Stimulated activated CD4-positive, alpha-beta T cell treated with anti-CD3 and anti-CD28 coated beads, Interleukin-1b, Interleukin-23, amount 100 ng/mL, for 1 hour (primary cell): ENCODE data around the gene PTPRN2.
"Not testable (repeated sequence)": the region's sequence is repeated elsewhere in the genome, so short reads cannot be mapped to it uniquely, and the experiment has no call there.

ENCODE experiments used
- DNase-seq, 2 donors: peaks; one replicate each; pipeline ENCODE4 v3.0.0-alpha.2; 2020; ENCODE audit warnings: low read depth in 2 of 2

The PTPRN2 gene

GRCh38 chr7:158419238-158419785 lies 168.3 kb downstream of the PTPRN2 start:
- DNase-seq: no peak

GRCh38 chr7:158418395-158418794 lies 169.2 kb downstream of the PTPRN2 start:
- DNase-seq: not testable (repeated sequence)

- no peak for DNase-seq
Observed at GRCh38 chr7:158416283-158416933, 171.2 kb downstream of the PTPRN2 start.

- DNase-seq: no peak
Observed at GRCh38 chr7:158415316-158415715, 172.3 kb downstream of the PTPRN2 start.

GRCh38 chr7:158414486-158414961 lies 173.1 kb downstream of the PTPRN2 start:
- DNase-seq: no peak

- no peak for DNase-seq
Observed at GRCh38 chr7:158414002-158414401, 173.6 kb downstream of the PTPRN2 start.

- no peak for DNase-seq
Observed at GRCh38 chr7:158411232-158411950, 176.2 kb downstream of the PTPRN2 start.

GRCh38 chr7:158410720-158411119 lies 176.9 kb downstream of the PTPRN2 start:
- no peak for DNase-seq

GRCh38 chr7:158409816-158410330 lies 177.8 kb downstream of the PTPRN2 start:
- DNase-seq: no peak

GRCh38 chr7:158409120-158409519 lies 178.5 kb downstream of the PTPRN2 start:
- DNase-seq: no peak

GRCh38 chr7:158408318-158408920 lies 179.2 kb downstream of the PTPRN2 start:
- DNase-seq: no peak

GRCh38 chr7:158407581-158408317 lies 179.9 kb downstream of the PTPRN2 start:
- DNase-seq: no peak

GRCh38 chr7:158406801-158407200 lies 180.8 kb downstream of the PTPRN2 start:
- DNase-seq: no peak

- DNase-seq: no peak
Observed at GRCh38 chr7:158406364-158406763, 181.3 kb downstream of the PTPRN2 start.

GRCh38 chr7:158405771-158406170 lies 181.9 kb downstream of the PTPRN2 start:
- DNase-seq: not testable (repeated sequence)

GRCh38 chr7:158405324-158405723 lies 182.3 kb downstream of the PTPRN2 start:
- no peak for DNase-seq

GRCh38 chr7:158404031-158404761 lies 183.4 kb downstream of the PTPRN2 start:
- DNase-seq: no peak

GRCh38 chr7:158403013-158403821 lies 184.4 kb downstream of the PTPRN2 start:
- no peak for DNase-seq

GRCh38 chr7:158402471-158402870 lies 185.2 kb downstream of the PTPRN2 start:
- no peak for DNase-seq

GRCh38 chr7:158401826-158402225 lies 185.8 kb downstream of the PTPRN2 start:
- DNase-seq: no peak
